ENCODE measurements around the gene TSN.

GRCh38 chr2:121790276-121790956 lies 35.0 kb downstream of the TSN start:
- TF ChIP-seq CTCF (IDR thresholded peaks at IDR 0.05 in 4 of 5, conservative IDR thresholded peaks at IDR 0.05 in 1 of 5) (no peak), POLR2A (IDR thresholded peaks at IDR 0.05) (no peak)

Data from gastrocnemius medialis (tissue), 4 donors.